Retinal pigment epithelial cell (primary cell): ENCODE results near the gene TMEM217.

Experiments
- DNase-seq: peaks from one replicate; pipeline ENCODE4 v3.0.0-alpha.2; 2010; ENCODE audit warnings: low read depth
- H3K4me3 ChIP-seq: 2 replicates; pipeline ENCODE4 v1.5.1; 2011; ENCODE audit warnings: mild to moderate bottlenecking, low read length, control low read depth, moderate library complexity
- CTCF ChIP-seq: conservative IDR thresholded peaks from 2 replicates; pipeline ENCODE4 v1.5.1; 2011; ENCODE audit warnings: low read depth, low read length, control low read depth, inconsistent platforms

Gene TMEM217

DNA sequence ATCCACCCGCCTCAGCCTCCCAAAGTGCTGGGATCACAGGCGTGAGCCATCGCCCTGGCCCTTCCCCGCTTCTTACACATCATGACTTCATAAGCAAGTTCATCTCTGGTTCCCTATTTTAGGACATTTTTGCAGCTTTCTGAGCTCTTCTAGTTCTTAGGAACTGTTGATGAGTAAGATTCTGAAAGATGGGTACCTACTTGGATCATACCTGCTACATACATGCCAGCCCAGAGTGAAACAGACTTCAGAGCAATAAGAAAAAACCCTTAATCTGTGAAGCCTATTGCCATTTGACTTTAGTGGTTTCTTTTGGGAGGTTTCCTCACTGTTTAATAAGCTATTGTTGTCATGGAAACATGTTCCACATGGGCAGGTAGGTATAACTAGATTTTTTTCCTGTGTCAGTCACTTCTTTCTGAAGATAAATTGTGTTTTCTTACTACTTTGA is 27.9 kb upstream of the TMEM217 start:
- no peak for TF ChIP-seq CTCF
- DNase-seq = no peak

DNA sequence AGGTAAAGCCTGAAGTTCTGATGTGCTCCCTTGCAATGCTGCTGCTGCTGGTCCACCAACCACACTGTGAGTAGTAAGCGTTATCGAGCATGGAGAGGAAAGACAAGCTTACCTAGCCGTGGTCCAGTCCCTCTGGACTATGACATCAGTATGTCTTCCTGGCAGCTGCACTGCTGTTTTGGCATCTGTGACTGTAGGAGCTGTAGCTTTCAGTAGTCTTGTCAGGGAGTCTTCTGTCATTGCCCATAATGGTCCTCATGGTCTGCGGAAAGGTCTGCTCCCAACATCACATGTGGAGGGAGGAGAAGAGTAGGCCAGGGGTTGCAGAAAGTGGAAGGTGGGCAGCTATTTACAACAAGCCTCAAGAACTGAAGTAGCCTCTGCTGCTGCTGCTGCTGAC is 26.8 kb upstream of the TMEM217 start:
- TF ChIP-seq CTCF = no peak
- no peak for DNase-seq
- no peak overlapping the region for H3K4me3 ChIP-seq

More for the DNA sequence above, 27.9 kb upstream of the TMEM217 start:
- no peak overlapping the region for H3K4me3 ChIP-seq

DNA sequence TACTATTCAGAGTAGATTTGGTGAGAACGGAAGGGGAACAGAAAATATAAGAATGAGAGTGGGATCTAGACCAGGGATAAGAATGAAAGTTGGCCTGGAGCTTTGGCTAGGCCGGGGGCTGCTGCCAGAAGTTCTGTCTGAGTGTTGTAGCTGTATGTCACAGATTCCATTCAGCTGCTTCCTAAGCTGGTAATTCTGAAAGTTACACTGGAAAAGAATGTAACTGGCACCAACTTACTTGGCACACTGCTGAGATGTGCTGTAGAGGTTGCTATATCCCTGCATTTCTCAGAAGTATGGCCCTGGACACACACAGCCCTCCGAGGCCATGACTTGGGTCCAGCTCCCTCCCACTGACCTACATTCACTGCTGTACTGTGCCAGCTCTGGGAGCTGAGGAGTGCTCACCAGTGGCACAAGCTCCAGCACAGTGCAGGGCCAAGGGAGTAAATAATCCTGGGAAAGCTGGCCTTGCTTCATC is 25.8 kb upstream of the TMEM217 start:
- H3K4me3 ChIP-seq = no peak overlapping the region
- DNase-seq = peak; percentile 9
- TF ChIP-seq CTCF = no peak

DNA sequence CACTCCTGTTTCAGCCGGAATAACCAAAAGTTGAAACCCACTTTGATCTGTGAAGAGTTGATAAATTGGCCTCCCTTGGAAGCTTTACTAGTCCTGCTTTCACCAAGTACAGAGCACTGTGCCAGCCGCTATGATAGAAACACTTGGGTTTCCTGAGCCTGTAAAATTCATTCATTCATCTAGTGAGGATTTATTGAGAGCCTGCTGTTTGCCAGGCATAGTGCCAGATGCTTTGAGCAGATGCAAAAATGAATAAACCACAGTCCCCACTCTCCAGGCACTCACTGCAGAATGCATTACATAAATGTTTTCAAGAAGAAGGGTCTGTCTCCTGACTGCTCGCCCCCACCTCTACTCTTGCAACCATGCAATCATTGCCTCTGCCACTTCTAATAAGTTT is 25.3 kb upstream of the TMEM217 start:
- DNase-seq = no peak
- no peak overlapping the region for H3K4me3 ChIP-seq
- no peak for TF ChIP-seq CTCF

DNA sequence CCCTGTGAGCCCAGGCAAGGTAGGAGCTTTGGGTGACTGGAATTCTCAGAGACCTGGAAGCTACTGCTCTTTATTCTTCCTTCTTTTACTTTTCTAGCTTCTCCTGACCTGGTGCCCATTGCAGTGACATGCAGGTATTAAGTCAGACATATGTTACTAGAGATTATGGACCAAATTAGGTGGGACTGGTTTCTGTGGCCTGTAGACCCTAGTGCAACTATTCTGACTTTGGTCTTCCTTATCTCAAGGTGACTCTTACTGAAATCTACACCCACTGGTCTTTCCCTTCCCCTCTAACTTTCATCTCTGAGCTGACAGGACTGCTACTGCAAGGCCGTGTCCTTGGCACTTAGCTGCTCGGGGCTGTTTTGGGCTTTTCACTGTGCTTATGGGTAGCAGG is 24.4 kb upstream of the TMEM217 start:
- no peak for TF ChIP-seq CTCF
- DNase-seq = no peak
- no peak overlapping the region for H3K4me3 ChIP-seq

GRCh38 chr6:37280162-37280887 is 22.4 kb upstream of the TMEM217 start:
- DNase-seq = no peak
- H3K4me3 ChIP-seq = no peak overlapping the region
- TF ChIP-seq CTCF = no peak
